H9 (cell line): ENCODE data around the gene CHID1. TPM values are rescaled to one million over a fixed set of nuclear protein-coding genes. Genes with fewer than 3 reads are reported as not detected.
A peak's percentile ranks its signal among the peaks of the same experiment; 100 is the strongest.

Source experiments
- DNase-seq: peaks from one replicate; pipeline ENCODE4 v3.0.0-alpha.2; 2017
- H2AFZ ChIP-seq: one replicate; pipeline ENCODE4 v1.6.1; 2013; ENCODE audit warnings: mild to moderate bottlenecking, low read length, control low read depth, moderate library complexity
- H2AK5ac ChIP-seq: 2 replicates; pipeline ENCODE4 v1.6.1; 2013; ENCODE audit warnings: low read length, control low read depth, mixed read lengths; ENCODE audit not compliant: insufficient read length
- H2BK120ac ChIP-seq: one replicate; pipeline ENCODE4 v1.6.1; 2013; ENCODE audit warnings: low read depth, mild to moderate bottlenecking, low read length, control low read depth, inconsistent platforms; ENCODE audit not compliant: poor library complexity, severe bottlenecking
- H2BK12ac ChIP-seq: 2 replicates; pipeline ENCODE4 v1.6.1; 2013; ENCODE audit warnings: low read length, control low read depth, mixed read lengths, low read depth; ENCODE audit not compliant: insufficient read length
- H2BK15ac ChIP-seq: 2 replicates; pipeline ENCODE4 v1.6.1; 2013; ENCODE audit warnings: low read depth, low read length, control low read depth
- H2BK20ac ChIP-seq: one replicate; pipeline ENCODE4 v1.6.1; 2013; ENCODE audit warnings: low read depth, mild to moderate bottlenecking, low read length, control low read depth, inconsistent platforms; ENCODE audit not compliant: poor library complexity, severe bottlenecking
- H2BK5ac ChIP-seq: 2 replicates; pipeline ENCODE4 v1.6.1; 2013; ENCODE audit warnings: low read length, control low read depth, mixed read lengths; ENCODE audit not compliant: insufficient read length
- H3K14ac ChIP-seq: 2 replicates; pipeline ENCODE4 v1.6.1; 2013; ENCODE audit warnings: low read length, control low read depth; ENCODE audit not compliant: insufficient read depth
- H3K18ac ChIP-seq: 2 replicates; pipeline ENCODE4 v1.6.1; 2013; ENCODE audit warnings: low read depth, mild to moderate bottlenecking, mixed read lengths, low read length, control low read depth; ENCODE audit not compliant: insufficient read length
- H3K23ac ChIP-seq: 2 replicates; pipeline ENCODE4 v1.6.1; 2013; ENCODE audit warnings: low read length, control low read depth, mixed read lengths, low read depth; ENCODE audit not compliant: insufficient read length
- H3K23me2 ChIP-seq: 2 replicates; pipeline ENCODE4 v1.6.1; 2013; ENCODE audit warnings: low read depth, mild to moderate bottlenecking, mixed read lengths, low read length, control low read depth; ENCODE audit not compliant: insufficient read length, poor library complexity, severe bottlenecking
- H3K27ac ChIP-seq: 2 replicates; pipeline ENCODE4 v1.5.1; 2013; ENCODE audit warnings: low read length, control low read depth, mixed read lengths, low read depth; ENCODE audit not compliant: insufficient read length
- H3K27me3 ChIP-seq: 2 replicates; pipeline ENCODE4 v1.6.1; 2013; ENCODE audit warnings: low read length, control low read depth, inconsistent platforms; ENCODE audit not compliant: insufficient read depth
- H3K4ac ChIP-seq: 2 replicates; pipeline ENCODE4 v1.6.1; 2013; ENCODE audit warnings: low read depth, mild to moderate bottlenecking, control low read depth, inconsistent platforms, low read length, moderate library complexity
- H3K4me1 ChIP-seq: 2 replicates; pipeline ENCODE4 v1.6.1; 2013; ENCODE audit warnings: low read length, control low read depth, inconsistent platforms; ENCODE audit not compliant: insufficient read depth
- H3K4me2 ChIP-seq: 2 replicates; pipeline ENCODE4 v1.6.1; 2013; ENCODE audit warnings: low read length, control low read depth, mixed read lengths; ENCODE audit not compliant: insufficient read length, insufficient read depth
- H3K56ac ChIP-seq: 2 replicates; pipeline ENCODE4 v1.6.1; 2013; ENCODE audit warnings: low read depth, mild to moderate bottlenecking, mixed read lengths, low read length, control low read depth; ENCODE audit not compliant: insufficient read length
- H3K79me1 ChIP-seq: 2 replicates; pipeline ENCODE4 v1.6.1; 2013; ENCODE audit warnings: low read depth, mild to moderate bottlenecking, moderate library complexity, low read length, control low read depth, inconsistent platforms; ENCODE audit not compliant: insufficient read depth, poor library complexity, severe bottlenecking
- H3K79me2 ChIP-seq: 2 replicates; pipeline ENCODE4 v1.6.1; 2013; ENCODE audit warnings: low read length, control low read depth, inconsistent platforms; ENCODE audit not compliant: insufficient read depth
- H3K9ac ChIP-seq: 2 replicates; pipeline ENCODE4 v1.6.1; 2013; ENCODE audit warnings: low read length, control low read depth, mixed read lengths; ENCODE audit not compliant: insufficient read length; ENCODE audit errors: extremely low read depth
- H3K9me3 ChIP-seq: one replicate; pipeline ENCODE4 v1.6.1; 2013; ENCODE audit warnings: low read depth, low read length, inconsistent platforms; ENCODE audit not compliant: control insufficient read depth
- H3T11ph ChIP-seq: one replicate; pipeline ENCODE4 v1.6.1; 2013; ENCODE audit warnings: mild to moderate bottlenecking, low read length, control low read depth, inconsistent platforms
- H4K20me1 ChIP-seq: one replicate; pipeline ENCODE4 v1.6.1; 2013; ENCODE audit not compliant: control insufficient read depth, insufficient read length, insufficient read depth
- H4K5ac ChIP-seq: 2 replicates; pipeline ENCODE4 v1.6.1; 2013; ENCODE audit warnings: low read depth, mild to moderate bottlenecking, mixed read lengths, low read length, control low read depth; ENCODE audit not compliant: insufficient read length
- H4K8ac ChIP-seq: replicated peaks from 2 replicates; pipeline ENCODE4 v1.6.1; 2013; ENCODE audit warnings: low read length, control low read depth, mixed read lengths, low read depth; ENCODE audit not compliant: insufficient read length
- H4K91ac ChIP-seq: 2 replicates; pipeline ENCODE4 v1.6.1; 2013; ENCODE audit warnings: low read depth, mild to moderate bottlenecking, moderate library complexity, mixed read lengths, low read length, control low read depth; ENCODE audit not compliant: insufficient read length
- H3K27ac Mint-ChIP-seq, 3 experiments: 2 replicates in 2 of 3; 3 replicates in 1 of 3; pipeline ENCODE4 v1.8.0; 2020 to 2021; ENCODE audit warnings: mixed read lengths in 3 of 3, mild to moderate bottlenecking in 1 of 3, moderate library complexity in 1 of 3
- H3K27me3 Mint-ChIP-seq: 2 replicates; pipeline ENCODE4 v1.8.0; 2021; ENCODE audit warnings: low read depth, mild to moderate bottlenecking, moderate library complexity, mixed read lengths
- H3K36me3 Mint-ChIP-seq, 3 experiments: 2 replicates in 2 of 3; 3 replicates in 1 of 3; pipeline ENCODE4 v1.8.0; 2020 to 2021; ENCODE audit warnings: low read depth in 3 of 3, mixed read lengths in 3 of 3; ENCODE audit not compliant: insufficient read depth in 1 of 3
- H3K4me1 Mint-ChIP-seq, 2 experiments: 2 replicates each; pipeline ENCODE4 v1.8.0; 2020; ENCODE audit warnings: mixed read lengths in 2 of 2
- H3K4me3 Mint-ChIP-seq, 2 experiments: 2 replicates in 1 of 2; 3 replicates in 1 of 2; pipeline ENCODE4 v1.8.0; 2020 to 2021; ENCODE audit warnings: mild to moderate bottlenecking in 2 of 2, mixed read lengths in 2 of 2, moderate library complexity in 1 of 2
- H3K9me3 Mint-ChIP-seq, 2 experiments: 2 replicates in 1 of 2; 3 replicates in 1 of 2; pipeline ENCODE4 v1.8.0; 2020; ENCODE audit warnings: mild to moderate bottlenecking in 2 of 2, mixed read lengths in 2 of 2, moderate library complexity in 1 of 2
- WGBS: extraction: QIAGEN DNeasy Blood & Tissue Kit; methylation state at CpG from one replicate; pipeline ENCODE4 v1.1.7; 2013; ENCODE audit warnings: missing lambda C conversion rate, low lambda C conversion rate, mixed read lengths; ENCODE audit not compliant: insufficient read length; ENCODE audit errors: extremely low coverage; 5-methylcytosine and 5-hydroxymethylcytosine counted together
- total RNA-seq: library from RNA; stranded (reverse); gene quantifications from 2 replicates; pipeline ENCODE4 v1.2.1, GENCODE V29; 2021
- TF ChIP-seq, protein P1 (sequence below): fragments of 200-600 bp; sonication (generic); conservative IDR thresholded peaks from 3 replicates; pipeline ENCODE4 v1.8.0; 2021; ENCODE audit warnings: antibody characterized with exemption, mild to moderate bottlenecking

Gene CHID1
- total RNA-seq, 1 experiment from 2014 or later = 89.4 TPM

DNA sequence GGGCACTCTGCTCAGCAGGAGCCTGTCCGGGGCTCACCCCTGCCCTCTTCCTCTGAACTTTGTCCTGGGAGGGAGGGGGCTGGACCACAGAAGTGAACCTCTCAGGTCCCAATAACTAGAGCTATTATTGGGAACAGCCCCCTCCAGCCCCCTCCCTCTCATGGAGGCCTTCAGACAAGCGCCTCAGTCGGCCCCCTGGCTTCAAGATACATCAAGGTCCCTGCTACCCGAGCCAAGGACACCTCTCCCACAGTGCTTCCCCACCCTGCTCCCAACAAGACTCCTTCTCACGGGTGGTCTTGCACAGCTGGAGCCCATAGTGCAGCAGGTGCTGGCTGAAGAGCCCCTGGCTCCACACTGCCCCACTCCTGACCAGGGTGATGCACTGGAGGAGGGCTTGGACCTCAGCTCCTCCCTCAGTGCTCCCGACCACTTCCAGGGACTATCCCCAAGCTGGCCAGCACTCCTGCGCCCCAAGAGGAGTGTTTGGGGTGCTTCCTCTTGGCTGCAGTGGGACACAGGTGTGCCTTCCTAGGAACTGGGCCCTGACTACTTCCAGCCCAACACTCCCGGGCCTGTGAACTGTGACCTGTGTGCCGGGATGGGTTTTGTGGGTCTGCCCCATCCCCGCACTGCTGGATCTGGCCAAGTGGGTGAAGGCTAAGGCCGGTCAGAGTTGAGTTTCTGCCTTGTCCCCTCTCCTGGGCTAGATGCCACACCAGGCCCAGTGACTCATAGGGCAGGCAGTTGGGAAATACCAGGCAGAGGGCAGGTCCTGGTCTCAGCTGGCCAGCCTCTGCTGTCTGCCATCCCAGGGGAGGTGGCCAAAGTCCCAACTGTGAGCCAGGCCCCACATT lies 89.7 kb downstream of the CHID1 start:
- no peaks in the 10 kb centered on the region for H3K79me2 ChIP-seq
- no peak overlapping the region for H4K91ac ChIP-seq
- Mint-ChIP-seq H3K36me3 (peaks cover 2 to 26% (median 13%) of the 10 kb centered on the region in 3 experiments; a peak in 6 of 7 replicates), H3K27ac (peak overlapping the region in 1 of 3 experiments; percentile 80; a peak in 1 of 7 replicates), H3K4me3 (peak overlapping the region; percentile 76 to 87), H3K4me1 (peaks cover 11 to 28% of the 10 kb centered on the region in 2 experiments), H3K9me3 (no peaks in the 10 kb centered on the region; a peak in 1 of 5 replicates), H3K27me3 (peaks cover 4% of the 10 kb centered on the region)
- no peak overlapping the region for H3K9ac ChIP-seq
- peaks cover 5% of the 10 kb centered on the region for H3K23me2 ChIP-seq
- H3K4ac ChIP-seq = no peak overlapping the region
- no peak overlapping the region for H3K56ac ChIP-seq
- no peak overlapping the region for H2BK12ac ChIP-seq
- peak overlapping the region; percentile 46 for H3K4me2 ChIP-seq
- no peak overlapping the region for H3T11ph ChIP-seq
- no peak overlapping the region for H2AK5ac ChIP-seq
- no peak overlapping the region for H2BK20ac ChIP-seq
- no peak overlapping the region for H3K14ac ChIP-seq
- H2AFZ ChIP-seq = no peak overlapping the region
- no peak for DNase-seq
- no peaks in the 10 kb centered on the region for H3K4me1 ChIP-seq
- H3K18ac ChIP-seq = no peak overlapping the region
- TF ChIP-seq, protein P1, sequence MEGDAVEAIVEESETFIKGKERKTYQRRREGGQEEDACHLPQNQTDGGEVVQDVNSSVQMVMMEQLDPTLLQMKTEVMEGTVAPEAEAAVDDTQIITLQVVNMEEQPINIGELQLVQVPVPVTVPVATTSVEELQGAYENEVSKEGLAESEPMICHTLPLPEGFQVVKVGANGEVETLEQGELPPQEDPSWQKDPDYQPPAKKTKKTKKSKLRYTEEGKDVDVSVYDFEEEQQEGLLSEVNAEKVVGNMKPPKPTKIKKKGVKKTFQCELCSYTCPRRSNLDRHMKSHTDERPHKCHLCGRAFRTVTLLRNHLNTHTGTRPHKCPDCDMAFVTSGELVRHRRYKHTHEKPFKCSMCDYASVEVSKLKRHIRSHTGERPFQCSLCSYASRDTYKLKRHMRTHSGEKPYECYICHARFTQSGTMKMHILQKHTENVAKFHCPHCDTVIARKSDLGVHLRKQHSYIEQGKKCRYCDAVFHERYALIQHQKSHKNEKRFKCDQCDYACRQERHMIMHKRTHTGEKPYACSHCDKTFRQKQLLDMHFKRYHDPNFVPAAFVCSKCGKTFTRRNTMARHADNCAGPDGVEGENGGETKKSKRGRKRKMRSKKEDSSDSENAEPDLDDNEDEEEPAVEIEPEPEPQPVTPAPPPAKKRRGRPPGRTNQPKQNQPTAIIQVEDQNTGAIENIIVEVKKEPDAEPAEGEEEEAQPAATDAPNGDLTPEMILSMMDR = no peak
- H2BK120ac ChIP-seq = no peak overlapping the region
- H3K23ac ChIP-seq = no peak overlapping the region
- WGBS = no CpG with 5 or more reads among the region's 11 CpGs
- no peak overlapping the region for H2BK15ac ChIP-seq
- H2BK5ac ChIP-seq = no peak overlapping the region
- H4K5ac ChIP-seq = no peak overlapping the region
- H3K79me1 ChIP-seq = no peaks in the 10 kb centered on the region
- no peaks in the 10 kb centered on the region for H4K20me1 ChIP-seq
- H3K27me3 ChIP-seq = no peaks in the 10 kb centered on the region
- no peak overlapping the region for H3K27ac ChIP-seq
- no peaks in the 10 kb centered on the region for H3K9me3 ChIP-seq
- no peak overlapping the region for H4K8ac ChIP-seq
